ENCODE results near the gene MMP10. TPM values are rescaled to one million over a fixed set of nuclear protein-coding genes. Genes with fewer than 3 reads are reported as not detected.
"Not testable (repeated sequence)": the region's sequence is repeated elsewhere in the genome, so short reads cannot be mapped to it uniquely, and the experiment has no call there.

MMP10 gene
- total RNA-seq, 1 donor from 2014 or later, result 3.2 TPM

DNA sequence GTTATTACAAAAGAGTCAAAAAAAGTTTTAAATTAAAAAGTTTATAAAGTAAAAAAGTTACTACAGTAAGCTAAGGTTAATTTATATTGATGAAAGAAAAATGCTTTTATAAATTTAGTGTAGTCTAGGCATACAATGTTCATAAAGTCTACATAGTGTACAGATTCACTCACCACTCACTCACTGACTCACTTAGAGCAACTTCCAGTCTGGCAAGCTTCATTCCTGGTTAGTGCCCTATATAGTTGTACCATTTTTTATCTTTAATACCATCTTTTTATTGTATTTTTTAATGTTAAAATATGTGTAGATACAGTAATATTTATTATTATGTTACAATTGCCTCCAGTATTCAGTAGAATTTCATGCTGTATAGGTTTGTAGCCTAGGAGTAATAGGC is 2.6 kb upstream of the MMP10 start:
- DNase-seq, result no peak

DNA sequence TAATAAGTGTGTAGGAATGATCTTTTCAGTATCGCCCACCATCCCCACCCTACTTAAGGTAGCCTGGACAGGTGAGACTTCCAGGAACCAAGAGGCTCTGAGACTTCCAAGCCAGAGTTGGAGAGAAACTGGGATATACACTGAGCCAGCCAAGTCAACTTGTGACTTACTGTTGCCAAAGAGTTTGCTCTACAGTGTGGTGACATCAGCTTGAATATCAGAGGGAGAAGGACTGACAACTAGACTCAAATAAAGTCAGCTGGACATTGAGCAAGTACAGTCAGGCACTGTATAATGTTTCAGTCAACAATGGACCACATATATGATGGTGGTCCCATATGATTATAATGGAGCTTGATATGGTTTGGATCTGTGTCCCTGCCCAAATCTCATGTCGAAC is 1.2 kb upstream of the MMP10 start:
- DNase-seq, result no peak

DNA sequence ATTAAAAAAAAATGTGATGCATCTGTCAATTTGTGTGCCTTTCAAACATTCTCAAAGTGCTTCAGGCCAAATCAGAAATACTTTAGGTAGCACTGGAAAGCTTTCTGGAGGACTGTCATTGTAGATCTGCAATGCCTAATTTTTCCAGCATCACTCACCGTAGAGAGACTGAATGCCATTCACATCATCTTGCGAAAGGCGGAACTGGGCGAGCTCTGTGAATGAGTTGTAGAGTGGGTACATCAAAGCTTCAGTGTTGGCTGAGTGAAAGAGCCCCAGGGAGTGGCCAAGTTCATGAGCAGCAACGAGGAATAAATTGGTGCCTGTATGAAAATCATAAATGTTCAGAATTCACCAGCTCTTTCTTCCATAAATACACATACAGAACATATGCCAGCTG is 4.0 kb downstream of the MMP10 start:
- no peak for DNase-seq

DNA sequence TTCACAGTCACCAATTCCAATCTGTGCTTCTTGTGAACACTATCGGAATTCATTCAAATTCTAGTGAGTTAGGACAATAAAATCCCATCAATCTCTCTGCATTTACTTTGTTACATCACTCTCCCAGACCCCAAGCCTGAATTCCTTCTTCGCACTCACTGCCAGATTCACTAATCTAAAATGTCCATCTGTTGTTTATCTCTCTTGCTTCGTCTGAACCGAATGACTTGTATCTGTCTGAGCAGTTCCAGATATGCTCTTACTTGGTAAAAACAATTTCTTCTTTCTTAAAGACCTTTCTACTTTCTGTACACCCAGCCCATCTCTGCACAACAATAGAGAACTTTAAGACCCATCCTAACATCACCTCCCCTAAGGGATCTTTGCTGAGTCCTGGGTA is 7.0 kb downstream of the MMP10 start:
- no peak for DNase-seq

DNA sequence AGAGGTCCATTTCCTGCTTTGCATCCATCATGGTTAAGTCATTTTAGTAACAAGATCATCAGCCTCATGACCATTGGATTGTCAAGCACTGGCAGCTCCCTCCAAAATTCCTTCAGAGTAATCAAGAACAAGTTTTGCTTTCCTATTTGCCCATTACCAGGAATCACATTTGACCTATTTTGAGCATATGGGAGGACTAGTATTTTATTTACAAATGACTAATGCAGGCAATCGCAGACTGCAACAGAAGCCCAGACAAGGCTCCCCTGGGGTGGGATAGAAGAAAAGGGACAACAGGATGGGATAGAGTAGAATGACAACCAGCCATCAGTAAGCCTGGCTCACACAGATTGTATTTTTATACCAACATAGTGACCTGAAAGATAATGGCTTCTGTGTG is 9.1 kb downstream of the MMP10 start:
- no peak for DNase-seq

DNA sequence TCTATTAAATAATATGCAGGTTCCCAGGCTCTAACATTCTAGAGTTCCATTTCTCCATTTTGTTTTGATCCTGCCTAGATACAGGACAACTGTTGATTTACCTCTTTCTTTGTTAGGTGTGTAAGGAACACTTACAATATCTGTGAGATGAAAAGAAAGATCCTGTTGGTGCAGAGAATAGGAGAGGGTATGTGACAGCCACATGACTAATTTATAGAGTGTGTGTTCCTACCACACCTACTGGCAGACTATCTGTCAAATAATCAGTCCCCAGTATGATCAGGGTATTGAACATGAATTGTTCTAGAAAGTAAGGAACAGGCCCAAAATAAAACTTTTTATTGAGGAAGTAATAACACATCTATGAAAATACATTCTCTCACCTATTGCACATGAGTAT is 10.2 kb downstream of the MMP10 start:
- no peak for DNase-seq

DNA sequence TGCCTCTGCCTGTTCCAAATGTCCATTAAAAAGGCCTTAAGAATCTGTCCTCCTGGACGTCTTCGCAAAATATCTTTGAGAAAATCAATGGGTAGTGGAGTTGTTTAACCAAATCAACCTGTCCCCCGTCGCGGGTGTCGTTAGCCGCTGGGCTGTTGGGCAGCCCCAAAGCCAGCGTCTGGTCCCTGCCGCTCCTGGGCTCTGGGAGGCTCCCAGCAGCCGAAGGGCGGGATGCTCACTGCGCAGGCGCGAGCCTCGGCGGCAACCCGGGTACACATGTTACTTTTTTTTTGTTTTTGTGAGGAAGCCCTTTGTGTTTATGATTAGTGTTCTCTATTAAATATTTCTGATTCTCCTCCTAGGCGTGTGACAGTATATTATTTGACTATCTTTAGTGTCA is 12.6 kb downstream of the MMP10 start:
- DNase-seq, result no peak

DNA sequence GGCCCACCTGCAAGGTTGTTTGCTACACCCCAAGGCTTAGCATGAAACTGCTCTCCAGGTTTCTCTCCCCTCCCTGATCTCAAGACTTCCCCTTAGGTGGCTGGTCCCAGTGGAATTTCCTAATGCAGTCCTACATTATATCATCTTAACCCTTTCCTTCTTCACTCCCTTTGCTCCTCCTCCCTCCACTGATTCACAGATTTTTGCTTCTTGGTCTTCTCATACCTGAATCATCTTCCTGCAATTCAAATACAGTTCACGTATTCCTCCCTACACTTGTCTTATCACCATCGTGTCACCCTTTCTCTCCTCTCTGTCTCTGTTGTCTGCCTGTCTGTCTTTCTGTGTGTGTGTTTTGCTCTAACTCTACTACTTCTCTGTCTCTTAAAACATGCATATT is 17.0 kb downstream of the MMP10 start:
- no peak for DNase-seq

DNA sequence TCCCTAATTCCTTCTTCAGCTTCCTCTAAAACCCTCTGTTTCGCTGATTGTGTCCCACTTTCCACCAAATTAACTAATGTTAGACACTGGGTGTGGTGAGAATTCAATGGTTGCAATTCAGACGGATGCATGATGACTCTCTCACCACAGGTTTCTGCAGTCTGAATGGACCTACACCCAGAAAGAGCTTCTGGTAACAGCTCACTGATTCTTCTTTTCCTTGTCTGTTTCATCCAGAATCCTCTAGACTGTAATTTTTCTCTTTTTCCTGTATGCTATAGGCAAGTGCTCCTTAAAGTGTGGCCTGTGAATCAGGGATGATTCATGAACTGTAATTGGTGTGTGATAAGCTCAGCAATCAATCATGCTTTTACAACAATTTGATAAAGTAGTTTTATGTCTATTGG is 18.1 kb downstream of the MMP10 start:
- DNase-seq, result no peak

DNA sequence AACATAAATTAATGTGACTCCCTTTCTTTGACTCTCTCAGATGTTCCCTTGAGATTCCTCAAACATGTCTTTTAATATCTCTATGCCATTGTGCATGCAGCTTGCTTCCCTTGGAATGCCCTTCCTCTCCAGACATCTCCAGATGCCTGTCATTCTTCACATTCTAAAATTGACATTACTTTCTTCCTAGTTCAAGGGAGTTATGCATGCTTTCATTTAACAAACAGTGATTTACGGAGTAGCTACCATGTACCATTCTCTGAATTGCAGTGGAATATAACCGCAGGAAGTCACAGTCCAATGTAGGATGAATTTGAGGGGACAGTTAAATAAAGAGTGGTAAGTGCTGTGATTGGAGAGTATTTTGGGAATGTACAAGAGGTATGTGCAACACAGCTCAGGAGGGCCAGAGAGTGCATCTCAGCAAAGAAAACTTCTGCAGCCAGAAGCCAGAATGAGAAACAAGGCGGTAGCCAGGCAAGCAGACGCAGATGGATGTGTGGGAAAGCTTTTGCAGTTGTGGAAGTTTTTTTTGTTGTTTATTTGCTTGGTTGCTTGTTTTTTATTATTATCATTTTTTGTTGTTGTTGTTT is 18.7 kb downstream of the MMP10 start:
- no peak for DNase-seq

DNA sequence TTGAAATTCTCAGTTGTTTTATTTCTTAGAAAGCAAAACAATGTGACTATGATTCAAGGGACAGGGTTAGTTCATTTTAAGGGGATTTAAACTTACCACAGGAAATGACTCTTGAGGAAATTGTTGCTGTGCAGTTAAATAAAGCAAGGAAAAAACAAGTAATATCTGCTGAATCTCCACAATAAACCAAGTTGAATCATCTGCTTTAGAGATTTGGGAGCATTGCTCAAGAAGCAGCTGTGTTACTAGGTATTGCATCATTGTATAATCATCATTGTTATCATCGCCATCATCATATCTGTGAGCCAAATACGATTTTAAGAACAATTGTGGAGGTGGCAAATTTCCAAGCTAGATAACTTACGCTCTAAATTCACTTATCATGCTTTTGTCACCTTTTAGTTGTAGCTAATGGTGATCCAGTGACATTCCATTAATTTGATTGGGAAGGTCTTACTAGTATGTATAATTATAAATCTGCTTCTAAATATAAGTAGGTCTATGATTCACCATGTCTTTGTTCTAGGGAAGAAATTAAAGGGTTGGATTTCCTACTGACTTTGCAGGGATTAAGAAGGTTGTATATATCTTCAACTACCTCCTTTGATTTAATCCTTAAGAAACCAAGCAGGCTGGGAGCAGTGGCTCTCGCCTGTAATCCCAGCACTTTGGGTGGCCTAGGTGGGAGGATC is 19.9 kb downstream of the MMP10 start:
- peak; percentile 28 for DNase-seq

DNA sequence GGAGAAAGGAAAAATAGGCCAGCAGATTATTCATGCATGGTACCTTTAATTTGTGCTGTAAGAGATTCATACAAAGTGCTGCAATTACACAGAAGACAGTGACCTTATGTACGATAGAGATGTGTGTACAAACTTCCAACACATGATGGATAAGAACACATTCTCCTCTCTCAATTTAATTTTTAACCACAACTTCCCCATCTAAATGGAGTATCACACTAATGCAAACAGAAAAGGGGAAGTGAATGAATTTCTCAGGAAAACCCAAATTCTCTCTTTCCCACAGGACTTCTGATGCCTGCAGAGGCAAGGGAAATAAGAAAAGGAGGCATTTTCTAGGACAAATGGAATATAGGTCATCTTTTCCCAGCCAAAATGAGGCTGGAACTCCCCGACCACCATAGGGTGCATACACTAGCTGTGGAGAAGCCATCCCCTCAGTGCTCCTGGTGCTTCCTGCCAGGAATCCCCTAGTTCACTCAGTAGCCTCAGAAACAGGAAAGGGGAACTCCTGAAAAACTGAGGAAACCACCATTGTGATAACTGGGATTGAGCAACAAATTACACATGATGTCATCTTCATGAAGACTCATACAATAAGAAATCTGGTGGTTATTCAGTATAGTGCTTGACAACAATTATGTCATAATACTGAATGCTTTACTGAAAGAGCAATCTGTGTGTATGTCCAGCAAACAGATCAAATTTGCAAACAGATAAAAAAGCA is 22.4 kb downstream of the MMP10 start:
- DNase-seq, result no peak

DNA sequence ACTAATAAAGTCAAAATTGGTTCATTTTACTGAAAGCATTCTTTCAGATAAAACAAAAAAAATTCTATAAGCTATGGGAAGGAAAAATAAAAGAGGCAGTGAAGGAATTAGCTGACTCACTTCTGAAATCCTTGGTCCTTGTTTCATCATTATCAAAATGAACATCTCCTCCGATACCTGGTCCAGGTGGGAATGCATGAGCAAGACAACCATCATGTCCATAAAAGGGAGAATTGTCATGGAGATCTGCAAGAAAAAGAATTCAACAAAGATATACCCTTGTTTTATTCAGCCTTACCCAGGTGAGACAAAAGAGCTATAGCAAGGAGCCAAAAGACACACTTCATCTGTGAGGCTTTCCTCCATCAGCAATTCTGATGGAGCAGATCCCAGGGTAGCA is 27.2 kb downstream of the MMP10 start:
- DNase-seq, result no peak

DNA sequence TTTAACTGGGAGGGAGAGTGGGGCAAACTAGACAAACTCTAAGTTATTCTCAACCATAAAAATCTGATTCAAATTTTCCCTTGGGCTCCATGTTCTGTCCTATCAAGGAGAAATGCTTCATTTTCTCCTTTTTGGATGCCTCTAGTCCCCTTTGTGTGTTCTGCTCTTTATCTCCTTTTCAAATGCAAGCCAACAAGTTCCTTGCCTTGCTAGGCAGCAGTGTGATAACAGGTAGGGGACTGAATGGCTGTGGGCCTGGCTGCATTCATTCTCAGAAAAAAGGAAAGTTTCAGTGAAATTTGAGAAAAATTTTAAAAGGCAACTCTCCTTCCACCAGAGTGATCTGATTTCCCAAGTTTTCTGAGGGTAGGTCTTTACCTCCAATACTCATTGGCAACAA is 28.8 kb downstream of the MMP10 start:
- DNase-seq, result no peak

DNA sequence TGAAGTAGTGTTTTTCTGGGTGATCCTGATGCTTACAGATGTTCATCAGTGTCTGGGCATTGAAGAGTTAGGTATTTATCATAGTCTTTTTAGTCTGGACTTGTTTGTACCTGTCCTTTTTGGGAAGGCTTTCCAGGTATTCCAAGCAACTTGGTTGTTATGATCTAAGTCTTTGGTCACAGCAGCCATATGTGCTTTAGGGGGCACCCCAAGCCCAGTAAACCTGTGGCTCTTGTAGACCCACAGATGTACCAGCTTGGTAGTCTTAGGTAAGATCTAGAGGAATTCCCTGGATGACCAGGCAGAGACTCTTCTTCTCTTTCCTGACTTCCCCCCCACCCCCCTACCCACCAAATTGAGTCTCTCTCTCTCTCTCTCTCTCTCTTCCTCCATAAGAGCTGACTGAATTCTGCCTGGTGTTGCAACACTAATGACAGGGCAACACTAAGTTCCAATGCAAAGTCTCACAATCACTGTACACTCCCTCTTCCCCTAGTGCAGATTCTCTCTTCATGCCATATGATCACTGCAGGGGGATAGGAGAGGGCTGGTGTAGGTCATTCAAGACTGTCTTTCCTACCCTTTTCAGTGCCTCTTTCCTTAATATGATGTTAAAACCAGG is 31.2 kb downstream of the MMP10 start:
- DNase-seq, result no peak

DNA sequence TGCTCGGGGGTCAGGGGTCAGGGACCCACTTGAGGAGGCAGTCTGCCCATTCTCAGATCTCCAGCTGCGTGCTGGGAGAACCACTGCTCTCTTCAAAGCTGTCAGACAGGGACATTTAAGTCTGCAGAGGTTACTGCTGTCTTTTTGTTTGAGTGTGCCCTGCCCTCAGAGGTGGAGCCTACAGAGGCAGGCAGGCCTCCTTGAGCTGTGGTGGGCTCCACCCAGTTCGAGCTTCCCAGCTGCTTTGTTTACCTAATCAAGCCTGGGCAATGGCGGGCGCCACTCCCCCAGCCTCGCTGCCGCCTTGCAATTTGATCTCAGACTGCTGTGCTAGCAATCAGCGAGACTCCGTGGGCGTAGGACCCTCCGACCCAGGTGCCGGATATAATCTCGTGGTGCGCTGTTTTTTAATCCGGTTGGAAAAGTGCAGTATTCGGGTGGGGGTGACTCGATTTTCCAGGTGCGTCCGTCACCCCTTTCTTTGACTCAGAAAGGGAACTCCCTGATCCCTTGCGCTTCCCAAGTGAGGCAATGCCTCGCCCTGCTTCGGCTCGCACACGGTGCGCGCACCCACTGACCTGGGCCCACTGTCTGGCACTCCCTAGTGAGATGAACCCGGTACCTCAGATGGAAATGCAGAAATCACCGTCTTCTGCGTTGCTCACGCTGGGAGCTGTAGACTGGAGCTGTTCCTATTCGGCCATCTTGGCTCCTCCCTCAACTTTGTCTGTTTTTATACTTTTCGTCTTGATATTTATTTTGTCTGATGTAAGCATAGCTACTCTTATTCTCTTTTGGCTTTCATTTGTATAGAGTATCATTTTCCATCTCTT is 33.5 kb downstream of the MMP10 start:
- DNase-seq, result not testable (repeated sequence)

DNA sequence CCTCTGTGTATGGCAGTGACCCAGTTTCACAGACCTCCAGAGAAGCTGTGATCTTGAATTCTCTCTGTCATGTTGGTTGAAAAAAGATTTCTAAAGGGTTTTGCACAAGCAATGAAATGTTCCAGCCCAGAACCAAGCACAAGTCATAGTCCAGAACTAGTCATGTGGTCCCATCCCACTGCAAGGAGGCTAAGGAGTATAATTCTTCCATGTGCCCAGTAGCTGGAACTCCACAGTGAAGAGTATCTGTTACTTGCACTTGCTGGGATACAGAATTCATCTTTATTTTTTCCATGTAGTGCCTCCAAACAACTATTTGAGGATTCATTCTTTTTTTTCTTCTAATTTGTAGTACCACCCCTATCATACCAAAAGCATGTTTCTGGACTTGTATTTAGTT is 45.8 kb downstream of the MMP10 start:
- no peak for DNase-seq

DNA sequence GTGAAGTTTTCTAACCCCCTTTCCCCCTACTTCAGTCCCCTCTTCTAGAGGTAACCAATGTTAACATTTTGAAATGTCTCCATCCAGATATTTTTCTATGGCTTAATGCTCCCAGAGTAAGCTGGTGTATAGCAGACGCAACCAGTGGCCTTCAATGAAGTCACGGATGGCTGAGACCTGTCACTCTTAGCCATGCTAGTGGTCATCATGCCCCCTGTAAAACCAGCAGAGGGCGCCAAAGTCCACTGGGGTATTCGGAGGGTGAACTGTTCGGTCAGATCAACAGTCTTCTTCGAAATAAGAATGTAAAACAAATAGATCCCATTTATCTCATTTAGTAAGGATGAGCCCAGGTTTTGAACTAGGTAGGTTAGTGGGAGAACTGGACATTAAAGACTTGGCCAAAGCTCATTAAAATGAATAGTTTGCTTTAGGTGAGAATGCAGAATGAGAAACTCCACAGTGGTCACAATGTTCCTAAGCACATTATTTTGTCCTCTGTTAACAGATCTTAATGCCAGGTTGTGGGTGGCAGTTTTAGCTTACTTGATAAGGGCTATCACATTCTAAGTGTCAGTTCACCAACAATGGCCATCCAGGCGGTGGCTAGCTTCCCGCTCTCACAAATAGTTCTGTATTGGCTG is 47.1 kb downstream of the MMP10 start:
- DNase-seq, result peak; percentile 20

DNA sequence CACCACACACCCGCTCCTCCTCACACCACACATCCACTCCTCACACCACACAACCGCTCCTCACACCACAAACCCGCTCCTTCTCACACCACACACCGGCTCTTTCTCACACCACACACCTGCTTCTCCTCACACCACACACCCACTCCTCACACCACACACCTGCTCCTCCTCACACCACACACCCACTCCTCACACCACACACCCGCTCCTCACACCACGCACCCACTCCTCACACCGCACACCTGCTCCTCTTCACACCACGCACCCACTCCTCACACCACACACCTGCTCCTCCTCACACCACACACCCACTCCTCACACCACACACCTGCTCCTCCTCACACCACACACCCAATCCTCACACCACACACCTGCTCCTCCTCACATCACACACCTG is 49.5 kb downstream of the MMP10 start:
- DNase-seq, result not testable (repeated sequence)

DNA sequence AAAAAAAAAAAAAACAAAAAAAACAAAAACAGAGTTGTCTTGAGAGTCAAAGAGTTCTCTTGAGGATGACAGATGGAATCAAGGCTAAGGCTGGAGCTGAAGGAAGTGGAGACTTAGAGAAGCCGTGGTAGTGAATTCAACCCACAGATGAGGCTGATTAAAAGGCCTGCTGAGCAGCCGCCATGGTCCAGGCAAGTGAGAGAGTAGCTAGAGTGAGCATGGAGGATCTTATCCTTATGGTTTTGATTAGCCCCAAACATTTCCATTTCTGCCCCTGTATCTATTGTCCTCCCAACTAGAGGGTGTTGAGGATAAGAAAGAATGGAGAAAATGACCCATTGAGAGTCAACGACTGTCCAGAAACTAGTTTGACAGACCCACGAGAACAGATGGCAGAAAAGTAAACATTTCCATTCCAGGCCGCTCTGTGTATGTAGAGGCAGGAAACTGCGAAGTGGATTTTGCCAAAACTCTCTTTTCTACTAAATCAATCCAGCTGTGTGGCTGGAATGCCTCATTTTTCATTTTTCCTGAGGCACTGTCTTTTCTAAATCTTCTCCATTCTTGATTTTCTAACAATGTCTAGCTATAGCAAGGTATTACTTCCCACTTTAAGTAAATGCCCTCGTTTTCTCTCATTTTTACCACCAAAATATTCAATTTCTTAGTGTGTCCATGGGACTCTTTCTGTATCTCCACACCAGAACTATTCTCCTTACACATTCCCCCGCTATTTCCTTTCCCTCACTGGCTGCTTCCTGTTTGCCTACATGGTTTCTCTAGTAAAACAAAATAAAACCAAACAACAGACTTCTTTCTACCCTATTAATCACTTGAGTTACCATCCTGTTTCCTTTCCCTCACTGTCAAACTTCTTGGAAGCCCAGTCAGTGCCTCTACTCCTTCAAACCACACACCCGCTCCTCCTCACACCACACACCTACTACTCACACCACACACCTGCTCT is 50.3 kb downstream of the MMP10 start:
- DNase-seq, result peak; percentile 74

DNA sequence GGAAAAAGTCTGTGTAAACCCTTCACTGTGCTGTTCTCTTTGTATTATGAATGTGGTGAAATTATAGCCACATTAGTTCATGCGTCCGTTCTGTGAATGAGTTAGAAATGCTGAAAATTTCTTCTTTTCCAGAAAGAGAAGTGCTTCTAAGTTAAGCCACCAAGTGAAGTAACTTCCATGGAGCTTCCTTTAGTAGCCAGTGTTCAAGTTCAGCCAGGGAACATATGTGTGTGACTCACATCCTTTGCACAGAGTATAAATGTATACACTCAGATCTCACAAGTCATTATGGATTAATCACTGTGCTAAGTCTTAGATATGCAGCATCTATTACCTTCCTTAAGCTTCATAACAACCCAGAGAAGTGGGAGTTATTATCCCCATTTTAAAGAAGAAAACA is 52.5 kb downstream of the MMP10 start:
- DNase-seq, result no peak
